PC-3 (cell line): ENCODE results near the gene CHRM4. TPM values are rescaled to one million over a fixed set of nuclear protein-coding genes. Genes with fewer than 3 reads are reported as not detected.

Source experiments
- ATAC-seq: fragments of 200-7000 bp; cut with Tn5 transposase; 2 replicates; pipeline ENCODE4 v1.9.1; 2020; ENCODE audit warnings: mild to moderate bottlenecking, moderate library complexity
- BruUV-seq: library from RNA; stranded (reverse); fragments of 400-500 nt; replicated peaks from 2 replicates; lab custom pipeline; 2021; lab: Mats Ljungman, UMichigan
- CTCF ChIA-PET: fragments of 300-600 bp; sonication (Branson Sonifier 250); formaldehyde crosslinking; loops from one replicate; lab custom pipeline; 2022; ENCODE audit warnings: antibody characterized with exemption; lab: Charles Lee
- POLR2A ChIA-PET: fragments of 300-600 bp; sonication (Branson Sonifier 250); formaldehyde crosslinking; loops from one replicate; lab custom pipeline; 2022; ENCODE audit warnings: antibody characterized with exemption; ENCODE audit not compliant: unreplicated experiment; lab: Charles Lee
- DNase-seq: peaks from one replicate; pipeline ENCODE4 v3.0.0-alpha.2; 2015
- H2AFZ ChIP-seq: fragments of 300-600 bp; sonication (generic); 2 replicates; pipeline ENCODE4 v1.6.0; 2016; ENCODE audit warnings: antibody characterized with exemption, low read length
- H3F3A ChIP-seq: fragments of 300-600 bp; sonication (generic); one replicate; pipeline ENCODE4 v1.6.0; 2017; ENCODE audit warnings: antibody characterized with exemption, low read length, control low read depth, mild to moderate bottlenecking; ENCODE audit not compliant: unreplicated experiment
- H3K27ac ChIP-seq: fragments of 300-600 bp; sonication (generic); 2 replicates; pipeline ENCODE4 v1.5.1; 2016; ENCODE audit warnings: mild to moderate bottlenecking, low read length
- H3K27me3 ChIP-seq: fragments of 300-600 bp; sonication (generic); 2 replicates; pipeline ENCODE4 v1.6.1; 2016; ENCODE audit warnings: low read length, mixed read lengths
- H3K36me3 ChIP-seq: fragments of 300-600 bp; sonication (generic); 2 replicates; pipeline ENCODE4 v1.6.1; 2016; ENCODE audit warnings: low read depth, mixed run types, low read length, mixed read lengths
- H3K4me1 ChIP-seq: fragments of 300-600 bp; sonication (generic); 2 replicates; pipeline ENCODE4 v1.5.1; 2016; ENCODE audit warnings: low read length; ENCODE audit not compliant: insufficient read depth
- H3K4me2 ChIP-seq: fragments of 300-600 bp; sonication (generic); 2 replicates; pipeline ENCODE4 v1.6.0; 2016; ENCODE audit warnings: low read length
- H3K4me3 ChIP-seq: fragments of 300-600 bp; sonication (generic); 2 replicates; pipeline ENCODE4 v1.5.1; 2016; ENCODE audit warnings: mild to moderate bottlenecking, low read length, mixed read lengths
- H3K79me2 ChIP-seq: fragments of 300-600 bp; sonication (generic); 2 replicates; pipeline ENCODE4 v1.6.1; 2017; ENCODE audit warnings: low read length, mixed read lengths
- H3K9ac ChIP-seq: fragments of 300-600 bp; sonication (generic); 2 replicates; pipeline ENCODE4 v1.6.0; 2016; ENCODE audit warnings: mild to moderate bottlenecking, low read length
- H3K9me2 ChIP-seq: fragments of 300-600 bp; sonication (generic); replicated peaks from 2 replicates; pipeline ENCODE4 v1.6.1; 2016; ENCODE audit warnings: mixed run types, low read length, mixed read lengths
- H3K9me3 ChIP-seq: fragments of 300-600 bp; sonication (generic); 2 replicates; pipeline ENCODE4 v1.6.1; 2016; ENCODE audit warnings: low read length, mixed read lengths
- H4K20me1 ChIP-seq: fragments of 300-600 bp; sonication (generic); 2 replicates; pipeline ENCODE4 v1.6.1; 2016; ENCODE audit warnings: low read length, mixed read lengths
- CTCF ChIP-seq: fragments of 300-600 bp; sonication (generic); conservative IDR thresholded peaks from 2 replicates; pipeline ENCODE4 v1.5.1; 2017; ENCODE audit warnings: antibody characterized with exemption, low read depth, mild to moderate bottlenecking, low read length
- EZH2 ChIP-seq: fragments of 300-600 bp; sonication (generic); IDR thresholded peaks from one replicate; pipeline ENCODE4 v1.6.1; 2017; ENCODE audit warnings: antibody characterized with exemption, mild to moderate bottlenecking, low read length; ENCODE audit not compliant: unreplicated experiment
- EZH2phosphoT487 ChIP-seq: fragments of 300-600 bp; sonication (generic); IDR thresholded peaks from 2 replicates; pipeline ENCODE4 v1.6.1; 2018; ENCODE audit warnings: mild to moderate bottlenecking, antibody characterized with exemption, low read length, borderline replicate concordance
- intact Hi-C: fragments of 100-400 bp; cut with micrococcal nuclease; formaldehyde crosslinking; loops from 2 replicates; pipeline ENCODE4 v1.9.0; 2023
- total RNA-seq: library from RNA; depleted of rRNA; stranded (reverse); fragments of >200 nt; gene quantifications from 2 replicates; pipeline ENCODE4 v1.2.3, GENCODE V29; 2014

CHRM4 gene
- total RNA-seq, 1 experiment from 2014 or later = not detected

- Histone ChIP-seq H3K79me2 (peaks cover 18% of the 10 kb centered on the region), H3K27me3 (no peaks in the 10 kb centered on the region), H3K4me2 (peak overlapping the region; percentile 84), H2AFZ (peak overlapping the region; percentile 59; the same call in 1 of the 2 replicates), H3K9ac (peak overlapping the region; percentile 85), H3K9me2 (no peaks in the 10 kb centered on the region), H4K20me1 (no peaks in the 10 kb centered on the region), H3K4me1 (peaks cover 26% of the 10 kb centered on the region), H3K36me3 (no peaks in the 10 kb centered on the region; the same call in 1 of the 2 replicates), H3F3A (no peaks in the 10 kb centered on the region), H3K9me3 (no peaks in the 10 kb centered on the region), H3K4me3 (peak overlapping the region; percentile 60), H3K27ac (peak overlapping the region; percentile 97)
- TSS peak; percentile 22 for BruUV-seq
- ChIA-PET POLR2A (interaction anchor here (0.5 kb wide), 1 partner anchor 14 kb away, joined by 3 read pairs; no protein-coding TSS in a partner anchor), CTCF (interaction anchor here (0.6 to 1.4 kb wide), 3 partner anchors 20 to 120 kb away, joined by 3 read pairs; no protein-coding TSS in a partner anchor)
- ATAC-seq (peak; percentile 93), DNase-seq (peak; percentile 89)
- intact Hi-C loops = loop anchor here (2.0 kb wide), 1 partner anchor 15 kb away; no protein-coding TSS in a partner anchor
- no peak for TF ChIP-seq EZH2
- peak; percentile 58 for TF ChIP-seq CTCF
Observed at GRCh38 chr11:46363455-46364005, 28.0 kb downstream of the CHRM4 start.

- Histone ChIP-seq H3K27me3 (no peaks in the 10 kb centered on the region), H3K9ac (peak overlapping the region; percentile 85), H3K4me1 (peaks cover 26% of the 10 kb centered on the region), H3K4me3 (peak overlapping the region; percentile 60), H3K9me3 (no peaks in the 10 kb centered on the region), H4K20me1 (no peaks in the 10 kb centered on the region), H3K36me3 (no peaks in the 10 kb centered on the region; the same call in 1 of the 2 replicates), H3K9me2 (no peaks in the 10 kb centered on the region), H3K27ac (peak overlapping the region; percentile 97), H2AFZ (peak overlapping the region; percentile 59; the same call in 1 of the 2 replicates), H3F3A (no peaks in the 10 kb centered on the region), H3K4me2 (peak overlapping the region; percentile 84), H3K79me2 (peaks cover 22% of the 10 kb centered on the region)
- CTCF ChIA-PET = interaction anchor here (0.6 to 1.4 kb wide), 2 partner anchors 20 to 90 kb away, joined by 3 read pairs; no protein-coding TSS in a partner anchor
- TF ChIP-seq EZH2phosphoT487 = no peak
- TF ChIP-seq EZH2 = no peak
- no peak for TF ChIP-seq CTCF
- intact Hi-C loops = loop anchor here (2.0 kb wide), 1 partner anchor 14 kb away; no protein-coding TSS in a partner anchor
- peak; percentile 81 for DNase-seq
- BruUV-seq = no TSS peak
- POLR2A ChIA-PET = interaction anchor here (0.5 kb wide), 1 partner anchor 13 kb away, joined by 3 read pairs; no protein-coding TSS in a partner anchor
- peak; percentile 83 for ATAC-seq
Observed at GRCh38 chr11:46363031-46363407, 28.6 kb downstream of the CHRM4 start.
